K562 (cell line): Measurements from ENCODE around the gene TBC1D2B.
"Not testable (repeated sequence)": the region's sequence is repeated elsewhere in the genome, so short reads cannot be mapped to it uniquely, and the experiment has no call there.

ENCODE experiments used
- ARID2 ChIP-seq: fragments of 450-650 bp; IDR thresholded peaks from 2 replicates; pipeline ENCODE4 v1.6.1; 2017; ENCODE audit warnings: antibody characterized with exemption, mild to moderate bottlenecking
- CTBP1 ChIP-seq: fragments of 450-650 bp; IDR thresholded peaks from 2 replicates; pipeline ENCODE4 v1.6.1; 2016; ENCODE audit warnings: borderline replicate concordance
- EP300 ChIP-seq: IDR thresholded peaks from 2 replicates; pipeline ENCODE4 v1.6.1; 2012; ENCODE audit warnings: low read length, improper control_type of control experiment
- EP400 ChIP-seq: fragments of 450-650 bp; IDR thresholded peaks from 2 replicates; pipeline ENCODE4 v1.6.1; 2017; ENCODE audit warnings: antibody characterized with exemption, mild to moderate bottlenecking, moderate library complexity
- HDGF ChIP-seq: fragments of 450-650 bp; IDR thresholded peaks from 2 replicates; pipeline ENCODE4 v1.6.1; 2016
- POLR2AphosphoS2 ChIP-seq: IDR thresholded peaks from 2 replicates; pipeline ENCODE4 v1.6.1; 2012; ENCODE audit warnings: low read length, improper control_type of control experiment
- SAP30 ChIP-seq: fragments of 200-600 bp; sonication (generic); IDR thresholded peaks from 2 replicates; pipeline ENCODE4 v1.6.1; 2012; ENCODE audit warnings: borderline replicate concordance, low read depth, mild to moderate bottlenecking, moderate library complexity, low read length, control low read depth, inconsistent platforms; ENCODE audit not compliant: insufficient read depth, poor library complexity, severe bottlenecking
- SIN3A ChIP-seq, 2 experiments: fragments of 150-350 bp in 1 of 2; IDR thresholded peaks; 2 replicates each; pipeline ENCODE4 v1.6.1; 2011 to 2016; ENCODE audit warnings: borderline replicate concordance in 2 of 2, low read depth in 2 of 2, low read length in 2 of 2, mild to moderate bottlenecking in 2 of 2, moderate library complexity in 2 of 2; ENCODE audit not compliant: control insufficient read depth in 1 of 2
- SREBF2 ChIP-seq: sonication (generic); formaldehyde crosslinking; IDR thresholded peaks from 2 replicates; pipeline ENCODE4 v1.4.0; 2020; ENCODE audit warnings: mild to moderate bottlenecking, missing genetic modification reagents
- ZNF124 ChIP-seq: sonication (generic); formaldehyde crosslinking; IDR thresholded peaks from 2 replicates; pipeline ENCODE4 v1.8.1; 2022; ENCODE audit warnings: missing genetic modification reagents
- TF ChIP-seq, protein P1 (sequence below), 3 experiments: IDR thresholded peaks in 2 of 3; conservative IDR thresholded peaks in 1 of 3; 2 replicates each; pipeline ENCODE4 v1.5.1; 2011 to 2012; ENCODE audit warnings: low read length in 3 of 3, mild to moderate bottlenecking in 3 of 3, control low read depth in 2 of 3, improper control_type of control experiment in 1 of 3, inconsistent platforms in 1 of 3, low read depth in 1 of 3, mixed read lengths in 1 of 3, moderate library complexity in 1 of 3; ENCODE audit not compliant: insufficient read depth in 2 of 3

DNA sequence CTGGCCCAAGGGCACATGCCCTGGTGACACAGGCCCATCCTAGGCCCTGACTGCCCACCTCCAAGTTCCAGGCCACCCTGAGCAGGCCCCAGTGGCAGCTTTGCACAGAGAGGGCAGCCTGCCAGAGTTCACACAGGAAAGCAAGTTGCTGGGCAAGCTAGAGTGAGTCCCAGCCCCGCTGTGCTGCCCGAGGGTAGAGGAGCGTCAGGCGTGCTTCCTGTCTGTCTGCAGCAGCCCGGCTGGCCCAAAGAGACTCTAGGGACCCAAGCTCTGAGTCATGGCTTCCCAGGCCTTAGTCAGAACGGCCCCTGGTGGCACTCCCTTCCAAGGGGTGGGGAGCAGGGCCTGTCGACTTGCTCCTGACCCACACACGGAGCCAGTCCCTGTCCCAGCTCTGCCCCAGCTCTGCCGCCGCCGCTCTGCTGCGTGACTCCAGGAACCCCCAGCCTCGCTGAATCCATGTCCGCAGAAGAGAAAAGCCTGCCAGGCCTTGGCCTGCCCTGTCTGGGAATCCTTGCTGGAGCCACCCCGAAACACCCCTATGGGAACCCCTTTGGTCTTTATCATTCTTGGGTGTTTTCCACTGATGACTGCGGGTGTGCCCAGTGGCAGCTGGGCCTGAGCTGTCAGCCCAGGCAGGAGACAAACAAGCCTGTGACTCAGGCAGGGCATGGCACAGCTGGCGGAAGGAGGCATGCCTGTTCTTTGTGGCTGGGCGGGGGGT, 83.4 kb downstream of the TBC1D2B start:
- TF ChIP-seq SIN3A (IDR thresholded peaks at IDR 0.05; ENCODE audit: borderline replicate concordance in 2 of 2, control insufficient read depth in 1 of 2, low read depth in 2 of 2, low read length in 2 of 2); CTBP1; ZNF124 (CRISPR knock-in tag); EP400; ARID2; POLR2AphosphoS2; HDGF; SREBF2 (CRISPR knock-in tag); SAP30; EP300: not testable (repeated sequence)
- TF ChIP-seq, protein P1, sequence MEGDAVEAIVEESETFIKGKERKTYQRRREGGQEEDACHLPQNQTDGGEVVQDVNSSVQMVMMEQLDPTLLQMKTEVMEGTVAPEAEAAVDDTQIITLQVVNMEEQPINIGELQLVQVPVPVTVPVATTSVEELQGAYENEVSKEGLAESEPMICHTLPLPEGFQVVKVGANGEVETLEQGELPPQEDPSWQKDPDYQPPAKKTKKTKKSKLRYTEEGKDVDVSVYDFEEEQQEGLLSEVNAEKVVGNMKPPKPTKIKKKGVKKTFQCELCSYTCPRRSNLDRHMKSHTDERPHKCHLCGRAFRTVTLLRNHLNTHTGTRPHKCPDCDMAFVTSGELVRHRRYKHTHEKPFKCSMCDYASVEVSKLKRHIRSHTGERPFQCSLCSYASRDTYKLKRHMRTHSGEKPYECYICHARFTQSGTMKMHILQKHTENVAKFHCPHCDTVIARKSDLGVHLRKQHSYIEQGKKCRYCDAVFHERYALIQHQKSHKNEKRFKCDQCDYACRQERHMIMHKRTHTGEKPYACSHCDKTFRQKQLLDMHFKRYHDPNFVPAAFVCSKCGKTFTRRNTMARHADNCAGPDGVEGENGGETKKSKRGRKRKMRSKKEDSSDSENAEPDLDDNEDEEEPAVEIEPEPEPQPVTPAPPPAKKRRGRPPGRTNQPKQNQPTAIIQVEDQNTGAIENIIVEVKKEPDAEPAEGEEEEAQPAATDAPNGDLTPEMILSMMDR (IDR thresholded peaks at IDR 0.05 in 2 of 3, conservative IDR thresholded peaks at IDR 0.05 in 1 of 3; ENCODE audit: insufficient read depth in 2 of 3, low read depth in 1 of 3, low read length in 3 of 3): not testable (repeated sequence)
